Neural crest cell (in vitro differentiated cells): ENCODE data around the gene PPP6R3. TPM values are rescaled to one million over a fixed set of nuclear protein-coding genes. Genes with fewer than 3 reads are reported as not detected.

Experiments
- DNase-seq: peaks from one replicate; pipeline ENCODE4 v3.0.0; 2021; ENCODE audit warnings: low read depth, mixed read lengths, low spot score
- H3K27ac Mint-ChIP-seq: one replicate; pipeline ENCODE4 v1.8.0; 2021; ENCODE audit warnings: mild to moderate bottlenecking, mixed read lengths; ENCODE audit not compliant: unreplicated experiment
- H3K27me3 Mint-ChIP-seq: 2 replicates; pipeline ENCODE4 v1.8.0; 2021; ENCODE audit warnings: low read depth, mild to moderate bottlenecking, mixed read lengths
- H3K36me3 Mint-ChIP-seq: 2 replicates; pipeline ENCODE4 v1.8.0; 2021; ENCODE audit warnings: low read depth, mild to moderate bottlenecking, mixed read lengths
- H3K4me1 Mint-ChIP-seq: 2 replicates; pipeline ENCODE4 v1.8.0; 2021; ENCODE audit warnings: mixed read lengths
- H3K4me3 Mint-ChIP-seq: one replicate; pipeline ENCODE4 v1.8.0; 2021; ENCODE audit warnings: mild to moderate bottlenecking, mixed read lengths
- H3K9me3 Mint-ChIP-seq: 2 replicates; pipeline ENCODE4 v1.8.0; 2021; ENCODE audit warnings: mixed read lengths
- total RNA-seq: library from RNA; stranded (reverse); gene quantifications from 2 replicates; pipeline ENCODE4 v1.2.1, GENCODE V29; 2021
- TF ChIP-seq, protein P1 (sequence below): fragments of 200-600 bp; sonication (generic); conservative IDR thresholded peaks from 2 replicates; pipeline ENCODE4 v1.5.0; 2021; ENCODE audit warnings: antibody characterized with exemption, mild to moderate bottlenecking

Gene PPP6R3
- total RNA-seq, 1 donor from 2014 or later: 111 TPM

DNA sequence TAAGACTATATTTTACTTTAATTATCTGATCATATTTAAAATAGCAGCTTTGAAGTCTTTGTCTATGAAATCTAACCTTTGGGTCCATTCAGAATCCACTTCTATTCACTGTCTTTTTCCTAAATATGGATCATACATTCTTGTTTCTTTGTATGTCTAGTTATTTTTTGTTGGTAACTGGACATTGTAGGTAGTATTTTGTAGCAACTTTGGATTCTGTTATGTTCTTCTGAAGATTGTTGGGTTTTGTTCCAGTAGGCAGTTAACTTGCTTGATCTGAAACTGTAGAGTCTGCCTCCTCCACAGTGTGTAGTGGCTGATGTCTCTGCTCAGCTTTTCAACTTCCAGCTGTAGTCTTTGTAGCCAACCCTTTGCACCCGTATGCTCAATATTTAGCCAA, 186.3 kb downstream of the PPP6R3 start:
- H3K27ac Mint-ChIP-seq: no peak overlapping the region
- DNase-seq: no peak

DNA sequence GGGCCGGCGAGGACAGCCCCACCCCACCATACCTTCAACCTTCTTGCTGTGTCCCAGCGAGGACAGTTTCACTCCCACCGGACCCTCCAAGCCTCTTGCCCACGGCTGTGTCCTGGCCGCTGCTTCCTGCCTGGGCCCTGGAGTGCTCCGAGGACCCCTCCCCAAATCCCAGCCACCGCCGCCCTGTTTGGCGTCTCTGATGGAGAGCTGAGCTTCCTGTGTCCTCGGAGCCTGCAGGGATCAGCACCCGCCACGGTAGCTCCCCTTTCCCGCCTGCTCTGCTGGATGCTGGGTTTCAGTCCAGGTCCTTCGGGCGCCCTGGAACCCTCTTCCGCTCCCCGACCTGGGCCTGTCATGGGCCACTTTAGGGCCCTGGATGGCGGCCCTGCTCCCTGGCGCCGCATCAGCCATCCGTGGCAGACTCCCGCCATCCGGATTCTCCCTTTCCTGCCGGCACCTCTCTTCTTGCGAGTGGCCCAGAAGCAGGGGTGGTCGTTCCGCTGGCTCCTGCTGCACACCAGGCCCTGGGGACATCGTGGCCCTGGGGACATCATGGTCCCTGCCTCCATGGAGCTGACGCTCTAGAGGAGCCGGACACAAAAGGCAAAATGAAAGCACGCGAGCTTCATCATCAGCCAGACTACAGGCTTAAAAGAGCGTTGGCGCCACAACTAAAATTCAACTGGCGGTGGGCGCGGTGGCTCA, 189.5 kb downstream of the PPP6R3 start:
- peaks cover 11% of the 10 kb centered on the region for H3K27me3 Mint-ChIP-seq
- no peak overlapping the region for H3K27ac Mint-ChIP-seq
- H3K4me1 Mint-ChIP-seq: no peaks in the 10 kb centered on the region
- H3K9me3 Mint-ChIP-seq: peaks cover 8% of the 10 kb centered on the region
- TF ChIP-seq, protein P1, sequence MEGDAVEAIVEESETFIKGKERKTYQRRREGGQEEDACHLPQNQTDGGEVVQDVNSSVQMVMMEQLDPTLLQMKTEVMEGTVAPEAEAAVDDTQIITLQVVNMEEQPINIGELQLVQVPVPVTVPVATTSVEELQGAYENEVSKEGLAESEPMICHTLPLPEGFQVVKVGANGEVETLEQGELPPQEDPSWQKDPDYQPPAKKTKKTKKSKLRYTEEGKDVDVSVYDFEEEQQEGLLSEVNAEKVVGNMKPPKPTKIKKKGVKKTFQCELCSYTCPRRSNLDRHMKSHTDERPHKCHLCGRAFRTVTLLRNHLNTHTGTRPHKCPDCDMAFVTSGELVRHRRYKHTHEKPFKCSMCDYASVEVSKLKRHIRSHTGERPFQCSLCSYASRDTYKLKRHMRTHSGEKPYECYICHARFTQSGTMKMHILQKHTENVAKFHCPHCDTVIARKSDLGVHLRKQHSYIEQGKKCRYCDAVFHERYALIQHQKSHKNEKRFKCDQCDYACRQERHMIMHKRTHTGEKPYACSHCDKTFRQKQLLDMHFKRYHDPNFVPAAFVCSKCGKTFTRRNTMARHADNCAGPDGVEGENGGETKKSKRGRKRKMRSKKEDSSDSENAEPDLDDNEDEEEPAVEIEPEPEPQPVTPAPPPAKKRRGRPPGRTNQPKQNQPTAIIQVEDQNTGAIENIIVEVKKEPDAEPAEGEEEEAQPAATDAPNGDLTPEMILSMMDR: no peak
- H3K36me3 Mint-ChIP-seq: peaks cover 4% of the 10 kb centered on the region
- no peak for DNase-seq
- H3K4me3 Mint-ChIP-seq: no peak overlapping the region

More for the DNA sequence above, 186.3 kb downstream of the PPP6R3 start:
- peaks cover 6% of the 10 kb centered on the region for H3K36me3 Mint-ChIP-seq
- peaks cover 5% of the 10 kb centered on the region for H3K4me1 Mint-ChIP-seq
- TF ChIP-seq, protein P1: no peak
- H3K9me3 Mint-ChIP-seq: peaks cover 8% of the 10 kb centered on the region
- peaks cover 13% of the 10 kb centered on the region for H3K27me3 Mint-ChIP-seq
- no peak overlapping the region for H3K4me3 Mint-ChIP-seq

DNA sequence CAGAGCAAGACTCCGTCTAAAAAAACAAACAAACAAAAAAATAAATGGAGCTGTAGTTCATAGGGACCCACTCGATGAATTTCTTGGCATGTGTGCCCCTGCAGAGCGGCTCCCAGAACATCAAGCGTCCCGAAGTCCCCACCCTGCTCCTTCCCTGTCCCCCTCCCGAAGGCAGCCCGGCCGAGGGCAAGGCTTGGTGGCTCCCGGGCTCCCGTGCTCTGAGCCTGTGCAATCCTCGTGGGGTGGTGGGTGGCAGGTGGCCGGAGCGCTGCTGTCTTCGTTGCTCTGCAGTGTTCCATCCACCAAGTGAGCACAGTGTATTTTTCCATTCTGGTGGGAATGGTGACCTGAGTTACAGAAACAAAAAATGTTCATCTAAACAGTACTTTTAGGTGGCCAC, 190.2 kb downstream of the PPP6R3 start:
- no peak for DNase-seq
- Mint-ChIP-seq H3K27ac (no peak overlapping the region), H3K4me3 (no peak overlapping the region), H3K9me3 (peaks cover 8% of the 10 kb centered on the region), H3K4me1 (peaks cover 6% of the 10 kb centered on the region), H3K36me3 (peaks cover 4% of the 10 kb centered on the region), H3K27me3 (peaks cover 11% of the 10 kb centered on the region)
- TF ChIP-seq, protein P1: no peak

DNA sequence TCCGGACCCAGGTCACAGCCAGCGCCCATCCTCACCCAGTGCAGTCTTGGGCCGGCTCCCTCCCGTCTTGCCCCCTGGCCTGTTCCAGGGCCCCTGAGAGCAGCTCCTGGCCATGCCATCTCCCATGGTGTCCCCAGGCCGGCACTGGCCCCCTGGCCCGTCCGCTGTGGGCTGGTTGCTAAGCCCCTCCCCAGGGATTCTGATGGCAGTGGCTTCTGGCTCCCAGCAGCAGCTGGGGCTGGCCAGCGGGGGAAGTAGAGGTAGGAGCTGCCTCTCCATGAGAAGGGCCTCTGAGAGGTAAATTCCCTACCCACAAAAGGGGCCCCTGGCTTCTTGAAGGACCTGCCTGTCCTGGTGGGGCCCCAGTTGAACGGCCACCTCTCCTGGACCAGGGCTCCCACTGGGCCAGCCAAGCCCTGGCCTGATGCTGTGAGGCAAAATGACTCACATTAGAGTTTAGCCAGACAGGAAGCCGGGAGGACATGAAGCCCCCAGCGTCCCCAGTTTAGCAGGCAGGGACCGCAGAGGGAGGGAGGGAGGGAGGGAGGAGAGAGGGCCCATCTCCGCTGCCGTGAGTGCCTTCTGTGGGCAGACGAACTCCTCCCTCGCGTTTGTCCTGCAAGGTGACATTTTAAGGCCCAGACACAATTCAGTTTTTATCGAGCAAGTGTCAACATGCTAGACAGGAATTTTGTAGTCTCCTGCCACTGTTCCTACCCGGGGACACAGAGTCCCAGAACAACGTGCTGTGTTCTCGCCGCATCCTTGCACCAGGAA, 190.8 kb downstream of the PPP6R3 start:
- no peak overlapping the region for H3K27ac Mint-ChIP-seq
- DNase-seq: no peak
- peaks cover 5% of the 10 kb centered on the region for H3K9me3 Mint-ChIP-seq
- TF ChIP-seq, protein P1: no peak
- H3K27me3 Mint-ChIP-seq: peaks cover 8% of the 10 kb centered on the region
- H3K4me1 Mint-ChIP-seq: peaks cover 10% of the 10 kb centered on the region
- H3K4me3 Mint-ChIP-seq: no peak overlapping the region
- peaks cover 4% of the 10 kb centered on the region for H3K36me3 Mint-ChIP-seq

DNA sequence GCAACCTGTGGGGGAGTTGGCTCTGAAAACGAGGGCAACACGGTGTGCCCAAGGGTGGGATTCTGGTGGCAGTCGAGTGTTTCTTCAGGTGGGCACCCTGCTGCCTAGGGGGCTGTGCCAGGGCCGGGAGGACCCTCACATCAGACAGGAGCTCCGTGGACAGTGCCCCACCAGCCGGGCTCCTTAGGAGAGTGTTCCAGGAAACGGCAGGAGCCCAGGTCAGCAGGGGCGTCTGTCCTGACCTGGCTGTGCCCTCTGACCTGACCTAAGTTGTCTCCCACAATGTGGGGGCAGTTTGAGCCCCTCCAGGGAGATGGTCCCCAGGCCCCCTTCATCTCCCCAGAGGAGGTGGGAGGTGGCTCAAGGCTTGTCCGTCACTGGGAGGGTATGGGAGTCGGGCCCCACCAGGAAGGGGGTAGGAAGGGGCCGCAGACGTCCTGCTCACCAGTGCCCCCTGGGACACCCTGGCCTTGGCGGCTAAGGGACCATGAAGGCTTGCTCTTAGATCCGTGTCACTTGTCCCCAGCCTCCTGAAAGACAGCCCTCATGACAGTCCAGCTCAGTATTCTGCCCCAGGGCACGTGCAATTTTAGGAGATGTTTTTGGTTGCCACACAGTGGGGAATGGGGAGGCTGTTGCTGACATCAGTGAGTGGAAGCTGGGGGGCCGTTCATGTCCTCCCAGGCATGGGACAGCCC, 191.6 kb downstream of the PPP6R3 start:
- Mint-ChIP-seq H3K27ac (no peak overlapping the region), H3K9me3 (peaks cover 4% of the 10 kb centered on the region), H3K36me3 (peaks cover 3% of the 10 kb centered on the region), H3K4me3 (no peak overlapping the region), H3K27me3 (peaks cover 5% of the 10 kb centered on the region), H3K4me1 (peaks cover 10% of the 10 kb centered on the region)
- DNase-seq: no peak
- TF ChIP-seq, protein P1: no peak
